MM.1S (cell line): ENCODE results near the gene SVEP1.

ENCODE experiments used
- EZH2 ChIP-seq: fragments of 300-600 bp; sonication (generic); optimal IDR thresholded peaks from 2 replicates; pipeline ENCODE3; 2017; ENCODE audit warnings: low read depth, mild to moderate bottlenecking, antibody characterized with exemption, low read length, mixed read lengths
- EZH2phosphoT487 ChIP-seq: fragments of 300-600 bp; sonication (generic); IDR thresholded peaks from 2 replicates; pipeline ENCODE4 v1.6.1; 2018; ENCODE audit warnings: antibody characterized with exemption, low read length
- TF ChIP-seq, protein P1 (sequence below): fragments of 300-600 bp; sonication (generic); IDR thresholded peaks from 2 replicates; pipeline ENCODE4 v1.5.1; 2016; ENCODE audit warnings: antibody characterized with exemption, low read length, mixed read lengths

GRCh38 chr9:110599468-110599867, 19.9 kb upstream of the SVEP1 start:
- no peak for TF ChIP-seq EZH2
- TF ChIP-seq, protein P1, sequence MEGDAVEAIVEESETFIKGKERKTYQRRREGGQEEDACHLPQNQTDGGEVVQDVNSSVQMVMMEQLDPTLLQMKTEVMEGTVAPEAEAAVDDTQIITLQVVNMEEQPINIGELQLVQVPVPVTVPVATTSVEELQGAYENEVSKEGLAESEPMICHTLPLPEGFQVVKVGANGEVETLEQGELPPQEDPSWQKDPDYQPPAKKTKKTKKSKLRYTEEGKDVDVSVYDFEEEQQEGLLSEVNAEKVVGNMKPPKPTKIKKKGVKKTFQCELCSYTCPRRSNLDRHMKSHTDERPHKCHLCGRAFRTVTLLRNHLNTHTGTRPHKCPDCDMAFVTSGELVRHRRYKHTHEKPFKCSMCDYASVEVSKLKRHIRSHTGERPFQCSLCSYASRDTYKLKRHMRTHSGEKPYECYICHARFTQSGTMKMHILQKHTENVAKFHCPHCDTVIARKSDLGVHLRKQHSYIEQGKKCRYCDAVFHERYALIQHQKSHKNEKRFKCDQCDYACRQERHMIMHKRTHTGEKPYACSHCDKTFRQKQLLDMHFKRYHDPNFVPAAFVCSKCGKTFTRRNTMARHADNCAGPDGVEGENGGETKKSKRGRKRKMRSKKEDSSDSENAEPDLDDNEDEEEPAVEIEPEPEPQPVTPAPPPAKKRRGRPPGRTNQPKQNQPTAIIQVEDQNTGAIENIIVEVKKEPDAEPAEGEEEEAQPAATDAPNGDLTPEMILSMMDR, result no peak
- TF ChIP-seq EZH2phosphoT487, result no peak
